ENCODE measurements around the gene CMTM5. TPM values are rescaled to one million over a fixed set of nuclear protein-coding genes. Genes with fewer than 3 reads are reported as not detected.

Gene CMTM5
- total RNA-seq, 1 experiment from 2014 or later, result not detected

DNA sequence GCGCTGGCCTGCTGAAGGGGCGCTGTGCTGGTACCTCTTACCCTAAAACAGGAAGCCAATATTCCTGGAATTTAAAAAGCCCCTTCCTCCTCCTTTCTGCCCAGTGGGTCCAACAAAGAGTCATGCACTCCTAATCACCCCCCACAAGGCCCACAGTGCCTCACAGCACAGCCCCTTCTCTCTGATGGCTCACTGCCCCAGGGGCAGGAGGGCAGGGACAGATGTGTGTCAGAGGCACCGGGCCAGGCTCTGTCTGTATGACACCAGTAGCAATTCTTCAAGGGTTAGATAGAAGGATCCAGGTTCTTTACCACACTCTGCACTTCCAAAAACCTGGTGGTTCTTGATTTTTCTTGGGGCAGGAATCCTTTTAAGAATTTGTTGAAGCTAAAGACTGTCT is 22.3 kb downstream of the CMTM5 start:
- RAD21 ChIA-PET (ENCODE audit: low non-redundant PET in 1 of 2, low total read pairs in 2 of 2, uncharacterized antibody in 2 of 2, unreplicated experiment in 2 of 2), result no interaction called here
- Histone ChIP-seq H2AFZ (ENCODE audit: low read depth, low read length, poor library complexity, severe bottlenecking) (no peak overlapping the region), H3K36me3 (ENCODE audit: control insufficient read depth in 1 of 2, insufficient read depth in 2 of 2, low read length in 2 of 2) (no peaks in the 10 kb centered on the region), H4K20me1 (ENCODE audit: insufficient read depth) (no peaks in the 10 kb centered on the region), H3K9ac (ENCODE audit: low read length) (no peak overlapping the region), H3K9me2 (ENCODE audit: insufficient read depth) (no peaks in the 10 kb centered on the region), H3K27ac (ENCODE audit: low read depth, low read length) (no peak overlapping the region), H3K4me2 (ENCODE audit: low read length) (no peak overlapping the region), H3K79me2 (ENCODE audit: insufficient read depth, low read length) (no peaks in the 10 kb centered on the region), H3K9me3 (ENCODE audit: control insufficient read depth in 1 of 2, insufficient read depth in 1 of 2, low read depth in 1 of 2, low read length in 2 of 2) (no peaks in the 10 kb centered on the region), H3K4me1 (ENCODE audit: control insufficient read depth in 1 of 2, insufficient read depth in 2 of 2, low read length in 2 of 2) (no peaks in the 10 kb centered on the region), H3K27me3 (ENCODE audit: insufficient read depth, low read length) (0 out of 2 replicates have a peak, but pooled peaks cover 2% of the 10 kb centered on the region), H3K4me3 (replicated peaks in 1 of 2; ENCODE audit: low read depth in 1 of 2, low read length in 2 of 2) (no peak overlapping the region)
- ATAC-seq (no peak), DNase-seq (ENCODE audit: low read depth, low spot score) (no peak)
- POLR2A ChIA-PET, result no interaction called here
- CTCF ChIA-PET, result no interaction called here
- intact Hi-C loops (cut with micrococcal nuclease), result no loop called here
- BruUV-seq (replicated peaks), result no TSS peak
- TF ChIP-seq, protein P1, sequence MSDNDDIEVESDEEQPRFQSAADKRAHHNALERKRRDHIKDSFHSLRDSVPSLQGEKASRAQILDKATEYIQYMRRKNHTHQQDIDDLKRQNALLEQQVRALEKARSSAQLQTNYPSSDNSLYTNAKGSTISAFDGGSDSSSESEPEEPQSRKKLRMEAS (IDR thresholded peaks at IDR 0.05), result no peak
- TF ChIP-seq EZH2 (IDR thresholded peaks at IDR 0.05) (no peak), EGR1 (IDR thresholded peaks at IDR 0.05; ENCODE audit: low read depth) (no peak), CEBPB (IDR thresholded peaks at IDR 0.05; ENCODE audit: low read depth) (no peak), FOSL1 (IDR thresholded peaks at IDR 0.05; ENCODE audit: low read depth) (no peak), YY1 (IDR thresholded peaks at IDR 0.05; ENCODE audit: extremely low read depth, insufficient replicate concordance, low read depth, low read length) (no peak), JUND (IDR thresholded peaks at IDR 0.05) (no peak), ELF1 (IDR thresholded peaks at IDR 0.05; ENCODE audit: borderline replicate concordance, low read depth) (no peak), POLR2AphosphoS5 (IDR thresholded peaks at IDR 0.05; ENCODE audit: low read depth, low read length) (no peak), ZFX (IDR thresholded peaks at IDR 0.05) (no peak), RAD21 (IDR thresholded peaks at IDR 0.05; ENCODE audit: low read depth) (no peak), CBX3 (IDR thresholded peaks at IDR 0.05; ENCODE audit: low read depth) (no peak)

DNA sequence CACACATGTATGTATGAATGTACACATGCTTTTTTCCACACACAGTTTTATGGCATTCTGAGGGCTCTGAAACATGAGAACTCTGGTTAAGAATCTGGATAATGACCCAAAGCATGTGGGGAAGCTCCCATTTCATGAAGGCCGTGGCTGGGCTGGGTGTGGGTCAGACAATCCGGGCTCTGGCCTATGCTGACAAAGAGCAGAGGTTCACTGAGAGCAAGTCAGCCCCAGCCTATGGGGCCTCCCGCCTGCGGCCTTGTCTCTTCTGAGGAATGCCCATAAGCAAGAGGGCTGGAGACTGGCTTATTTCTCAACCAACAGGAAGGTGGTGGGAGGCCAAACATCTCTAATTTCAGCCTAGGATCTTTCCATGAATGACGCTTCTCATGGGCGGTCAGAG is 22.7 kb downstream of the CMTM5 start:
- CTCF ChIA-PET, result no interaction called here
- Histone ChIP-seq H3K9me3 (ENCODE audit: control insufficient read depth in 1 of 2, insufficient read depth in 1 of 2, low read depth in 1 of 2, low read length in 2 of 2) (no peaks in the 10 kb centered on the region), H2AFZ (ENCODE audit: low read depth, low read length, poor library complexity, severe bottlenecking) (no peak overlapping the region), H3K4me3 (replicated peaks in 1 of 2; ENCODE audit: low read depth in 1 of 2, low read length in 2 of 2) (no peak overlapping the region), H3K79me2 (ENCODE audit: insufficient read depth, low read length) (no peaks in the 10 kb centered on the region), H3K27me3 (ENCODE audit: insufficient read depth, low read length) (0 out of 2 replicates have a peak, but pooled peaks cover 6% of the 10 kb centered on the region), H4K20me1 (ENCODE audit: insufficient read depth) (no peaks in the 10 kb centered on the region), H3K27ac (ENCODE audit: low read depth, low read length) (no peak overlapping the region), H3K9ac (ENCODE audit: low read length) (no peak overlapping the region), H3K36me3 (ENCODE audit: control insufficient read depth in 1 of 2, insufficient read depth in 2 of 2, low read length in 2 of 2) (no peaks in the 10 kb centered on the region), H3K9me2 (ENCODE audit: insufficient read depth) (no peaks in the 10 kb centered on the region), H3K4me1 (ENCODE audit: control insufficient read depth in 1 of 2, insufficient read depth in 2 of 2, low read length in 2 of 2) (no peaks in the 10 kb centered on the region), H3K4me2 (ENCODE audit: low read length) (no peak overlapping the region)
- no peak for DNase-seq (ENCODE audit: low read depth, low spot score)
- no TSS peak for BruUV-seq (replicated peaks)
- intact Hi-C loops (cut with micrococcal nuclease), result no loop called here
- POLR2A ChIA-PET, result no interaction called here
- ATAC-seq, result no peak
- RAD21 ChIA-PET (ENCODE audit: low non-redundant PET in 1 of 2, low total read pairs in 2 of 2, uncharacterized antibody in 2 of 2, unreplicated experiment in 2 of 2), result no interaction called here
- TF ChIP-seq CBX3 (IDR thresholded peaks at IDR 0.05; ENCODE audit: low read depth), result no peak
- TF ChIP-seq ZNF274 (IDR thresholded peaks at IDR 0.05; ENCODE audit: low read depth, low read length), result no peak
- TF ChIP-seq, protein P2, sequence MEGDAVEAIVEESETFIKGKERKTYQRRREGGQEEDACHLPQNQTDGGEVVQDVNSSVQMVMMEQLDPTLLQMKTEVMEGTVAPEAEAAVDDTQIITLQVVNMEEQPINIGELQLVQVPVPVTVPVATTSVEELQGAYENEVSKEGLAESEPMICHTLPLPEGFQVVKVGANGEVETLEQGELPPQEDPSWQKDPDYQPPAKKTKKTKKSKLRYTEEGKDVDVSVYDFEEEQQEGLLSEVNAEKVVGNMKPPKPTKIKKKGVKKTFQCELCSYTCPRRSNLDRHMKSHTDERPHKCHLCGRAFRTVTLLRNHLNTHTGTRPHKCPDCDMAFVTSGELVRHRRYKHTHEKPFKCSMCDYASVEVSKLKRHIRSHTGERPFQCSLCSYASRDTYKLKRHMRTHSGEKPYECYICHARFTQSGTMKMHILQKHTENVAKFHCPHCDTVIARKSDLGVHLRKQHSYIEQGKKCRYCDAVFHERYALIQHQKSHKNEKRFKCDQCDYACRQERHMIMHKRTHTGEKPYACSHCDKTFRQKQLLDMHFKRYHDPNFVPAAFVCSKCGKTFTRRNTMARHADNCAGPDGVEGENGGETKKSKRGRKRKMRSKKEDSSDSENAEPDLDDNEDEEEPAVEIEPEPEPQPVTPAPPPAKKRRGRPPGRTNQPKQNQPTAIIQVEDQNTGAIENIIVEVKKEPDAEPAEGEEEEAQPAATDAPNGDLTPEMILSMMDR (IDR thresholded peaks at IDR 0.05 in 2 of 3, conservative IDR thresholded peaks at IDR 0.05 in 1 of 3; ENCODE audit: borderline replicate concordance in 1 of 3, insufficient read depth in 1 of 3, low read depth in 2 of 3, low read length in 2 of 3), result no peak
- no peak for TF ChIP-seq POLR2AphosphoS5 (IDR thresholded peaks at IDR 0.05; ENCODE audit: low read depth, low read length)
- TF ChIP-seq SRF (IDR thresholded peaks at IDR 0.05; ENCODE audit: low read depth), result no peak
- TF ChIP-seq CEBPB (IDR thresholded peaks at IDR 0.05; ENCODE audit: low read depth), result no peak
- no peak for TF ChIP-seq EZH2phosphoT487 (IDR thresholded peaks at IDR 0.05; ENCODE audit: borderline replicate concordance)
- TF ChIP-seq FOSL1 (IDR thresholded peaks at IDR 0.05; ENCODE audit: low read depth), result no peak
- no peak for TF ChIP-seq RAD21 (IDR thresholded peaks at IDR 0.05; ENCODE audit: low read depth)
- TF ChIP-seq, protein P1 (IDR thresholded peaks at IDR 0.05), result no peak
- no peak for TF ChIP-seq SIN3A (IDR thresholded peaks at IDR 0.05; ENCODE audit: low read depth)
- no peak for TF ChIP-seq JUND (IDR thresholded peaks at IDR 0.05)
- TF ChIP-seq, protein P3, sequence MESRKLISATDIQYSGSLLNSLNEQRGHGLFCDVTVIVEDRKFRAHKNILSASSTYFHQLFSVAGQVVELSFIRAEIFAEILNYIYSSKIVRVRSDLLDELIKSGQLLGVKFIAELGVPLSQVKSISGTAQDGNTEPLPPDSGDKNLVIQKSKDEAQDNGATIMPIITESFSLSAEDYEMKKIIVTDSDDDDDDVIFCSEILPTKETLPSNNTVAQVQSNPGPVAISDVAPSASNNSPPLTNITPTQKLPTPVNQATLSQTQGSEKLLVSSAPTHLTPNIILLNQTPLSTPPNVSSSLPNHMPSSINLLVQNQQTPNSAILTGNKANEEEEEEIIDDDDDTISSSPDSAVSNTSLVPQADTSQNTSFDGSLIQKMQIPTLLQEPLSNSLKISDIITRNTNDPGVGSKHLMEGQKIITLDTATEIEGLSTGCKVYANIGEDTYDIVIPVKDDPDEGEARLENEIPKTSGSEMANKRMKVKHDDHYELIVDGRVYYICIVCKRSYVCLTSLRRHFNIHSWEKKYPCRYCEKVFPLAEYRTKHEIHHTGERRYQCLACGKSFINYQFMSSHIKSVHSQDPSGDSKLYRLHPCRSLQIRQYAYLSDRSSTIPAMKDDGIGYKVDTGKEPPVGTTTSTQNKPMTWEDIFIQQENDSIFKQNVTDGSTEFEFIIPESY (IDR thresholded peaks at IDR 0.05; ENCODE audit: extremely low read depth, insufficient replicate concordance, low read length), result no peak
- TF ChIP-seq ELF1 (IDR thresholded peaks at IDR 0.05; ENCODE audit: borderline replicate concordance, low read depth), result no peak

Data from HCT116 (cell line).